ENCODE measurements around the gene DNAAF8.

DNAAF8 gene

GRCh38 chr16:4695473-4696171 is 38.7 kb upstream of the DNAAF8 start:
- DNase-seq (ENCODE audit: low read depth in 3 of 3): no peak

- DNase-seq (ENCODE audit: low read depth in 3 of 3): no peak
These were observed 38.0 kb upstream of the DNAAF8 start for GRCh38 chr16:4696172-4696904.

GRCh38 chr16:4696905-4697847 is 37.2 kb upstream of the DNAAF8 start:
- DNase-seq (ENCODE audit: low read depth in 3 of 3): no peak

DNA sequence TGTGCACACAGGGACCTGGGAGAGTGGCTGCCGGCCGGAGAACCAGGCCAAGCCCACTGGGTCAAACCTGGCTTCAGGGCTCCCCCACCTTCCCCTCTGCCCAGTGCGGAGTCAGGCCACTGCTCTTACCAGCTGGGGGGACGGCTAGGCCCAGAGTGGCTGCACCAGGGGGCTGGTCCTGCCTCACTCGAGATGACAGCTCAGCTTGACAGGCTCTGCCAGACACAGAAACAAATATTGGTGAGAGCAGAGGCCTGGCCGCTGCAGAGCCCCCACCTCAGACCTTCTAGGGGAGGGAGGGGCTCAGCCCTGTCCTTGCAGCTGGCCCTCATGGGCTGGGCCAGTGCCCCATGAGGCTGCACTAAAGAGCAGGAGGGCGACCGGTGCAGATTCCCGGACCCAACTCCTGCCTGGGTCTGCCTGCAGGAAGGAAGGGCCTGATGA is 36.5 kb upstream of the DNAAF8 start:
- no peak for DNase-seq (ENCODE audit: low read depth in 3 of 3)

DNA sequence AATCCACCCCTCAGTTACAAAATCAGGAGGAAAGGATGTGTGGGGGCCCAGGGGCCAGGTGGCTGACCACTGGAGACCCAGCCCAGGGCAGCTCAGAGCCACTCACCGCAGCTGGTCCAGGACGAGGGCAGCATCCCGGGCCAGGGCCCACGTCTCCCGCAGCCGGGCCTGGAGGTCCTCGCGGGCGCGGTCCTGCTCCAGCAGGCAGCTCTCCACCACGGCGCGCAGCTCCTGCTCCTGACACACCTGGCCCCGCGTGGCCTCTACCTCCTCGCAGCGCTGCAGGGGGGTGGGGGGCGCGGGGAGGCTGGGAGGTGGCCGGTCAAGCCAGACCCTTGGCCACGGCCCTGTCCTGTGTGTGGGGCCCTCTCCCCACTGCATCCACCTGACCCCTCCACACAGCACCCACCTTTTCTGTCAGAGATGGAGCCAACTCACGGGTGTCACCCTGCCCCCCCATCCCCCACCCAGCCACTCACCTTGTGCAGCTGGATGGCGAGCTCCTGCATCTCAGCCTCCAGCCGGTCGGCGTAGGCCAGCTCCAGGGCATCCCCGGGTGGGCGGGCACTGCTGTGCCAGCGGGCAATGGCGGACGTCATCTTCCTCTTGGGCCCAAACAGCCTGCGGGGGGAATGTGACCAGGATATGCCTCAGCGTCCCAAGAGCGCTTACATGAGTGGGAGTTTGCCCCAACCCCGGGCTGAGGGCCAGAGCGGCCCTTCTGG is 35.9 kb upstream of the DNAAF8 start:
- DNase-seq (ENCODE audit: low read depth in 3 of 3): no peak

GRCh38 chr16:4699046-4699556 is 35.2 kb upstream of the DNAAF8 start:
- DNase-seq (ENCODE audit: low read depth in 3 of 3): no peak

DNA sequence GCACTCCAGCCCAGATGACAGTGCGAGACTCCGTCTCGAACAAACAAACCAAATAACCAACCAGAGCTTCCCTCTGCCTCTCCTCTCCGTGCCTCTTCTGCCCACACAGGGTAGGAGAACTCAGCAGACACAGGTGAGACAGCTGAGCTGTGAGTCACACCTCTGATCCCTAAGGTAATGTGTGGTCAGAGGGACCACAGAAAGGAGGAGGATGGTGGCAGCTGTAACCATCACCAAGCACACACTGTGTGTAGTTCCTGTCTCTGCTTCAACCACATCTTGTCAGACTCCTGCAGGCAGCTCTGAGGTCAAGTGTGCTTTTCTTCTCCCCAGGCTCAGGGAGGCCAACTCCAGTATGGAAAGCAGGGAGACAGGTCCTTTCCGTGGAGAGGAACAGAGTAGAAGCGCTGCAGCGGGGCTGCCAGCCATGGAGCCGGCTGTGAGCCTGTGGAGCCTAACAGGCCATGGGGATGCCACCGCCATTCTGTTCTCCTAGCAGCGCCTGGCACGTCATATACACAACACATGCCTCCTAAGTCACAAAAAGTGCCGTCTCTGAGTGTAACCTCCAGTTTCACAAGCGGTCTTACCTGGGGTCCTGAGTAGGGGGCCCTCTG is 33.8 kb upstream of the DNAAF8 start:
- no peak for DNase-seq (ENCODE audit: low read depth in 3 of 3)

- DNase-seq (ENCODE audit: low read depth in 3 of 3): no peak
These were observed 33.2 kb upstream of the DNAAF8 start for GRCh38 chr16:4700997-4701743.

DNA sequence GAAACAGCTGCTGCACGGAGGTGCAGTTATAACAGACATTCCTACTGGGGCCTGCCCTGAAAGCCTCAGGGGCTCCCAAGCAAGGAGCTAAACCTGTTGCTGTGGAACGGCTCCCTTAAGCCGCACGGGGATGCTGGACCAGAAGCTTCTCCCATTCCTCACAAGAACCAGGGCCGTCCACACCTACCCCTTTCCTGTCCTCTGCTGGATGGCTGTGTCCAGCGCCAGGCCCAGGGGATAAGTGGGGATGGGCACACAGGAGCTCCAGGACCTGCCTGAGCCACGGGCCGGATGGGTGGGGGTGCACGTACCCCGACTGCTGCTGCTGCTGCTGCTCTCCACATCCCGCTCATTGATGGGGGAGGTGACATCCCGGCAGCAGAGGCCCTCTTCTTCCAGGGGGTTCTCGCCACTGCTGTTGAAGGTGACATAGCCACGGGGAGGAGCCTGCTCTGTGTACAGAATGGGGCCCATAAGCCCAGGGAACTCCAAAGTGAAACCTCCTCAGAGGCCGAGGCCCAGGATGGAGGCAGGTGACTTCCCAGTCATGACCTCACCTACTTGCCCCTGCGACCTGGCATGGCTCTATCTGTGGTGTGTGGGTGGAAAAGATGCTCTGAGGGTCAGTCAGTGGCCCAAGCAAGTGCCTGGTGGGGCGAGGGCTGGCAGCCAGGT is 32.4 kb upstream of the DNAAF8 start:
- DNase-seq (ENCODE audit: low read depth in 3 of 3): no peak

- no peak for DNase-seq (ENCODE audit: low read depth in 3 of 3)
These were observed 31.9 kb upstream of the DNAAF8 start for GRCh38 chr16:4702466-4702808.

DNA sequence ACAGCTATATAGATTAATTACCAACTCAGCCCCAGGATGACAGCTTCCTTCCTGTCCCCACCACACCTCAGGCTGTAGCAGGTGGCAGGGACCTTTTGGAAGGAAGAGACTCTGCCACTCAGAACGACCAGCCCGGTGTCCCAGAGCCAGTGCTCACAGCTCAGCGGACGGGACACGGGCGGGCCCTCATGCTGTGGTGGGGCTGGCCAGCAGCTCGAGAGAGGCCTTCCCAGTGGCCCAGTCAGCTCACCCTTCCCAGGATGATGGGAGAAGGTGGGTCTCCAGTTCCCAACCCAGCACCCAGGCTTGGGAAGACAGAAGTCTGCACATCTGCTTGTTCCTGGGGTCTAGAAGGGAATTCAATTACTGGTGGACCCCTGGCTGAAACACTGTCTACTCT is 30.4 kb upstream of the DNAAF8 start:
- DNase-seq (ENCODE audit: low read depth in 3 of 3): no peak

DNA sequence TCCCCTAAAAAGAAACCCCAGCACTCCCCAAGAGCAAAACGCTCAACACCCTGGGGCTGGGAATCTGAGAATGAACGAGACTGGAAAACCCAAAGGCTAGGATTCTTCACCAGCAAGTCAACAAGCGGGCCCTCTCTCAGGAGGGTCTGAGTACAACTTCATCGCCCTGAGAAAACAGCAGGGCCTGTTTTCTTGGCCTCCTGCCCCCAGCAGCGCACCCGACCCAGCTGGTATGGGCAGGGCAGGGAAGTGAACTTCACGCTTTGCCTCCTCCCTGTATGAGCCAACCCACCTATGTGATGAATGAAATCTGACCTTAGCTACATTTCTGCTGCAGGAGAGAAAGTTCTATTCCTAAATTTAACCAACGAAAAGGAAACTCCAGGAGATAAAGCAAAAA is 29.8 kb upstream of the DNAAF8 start:
- no peak for DNase-seq (ENCODE audit: low read depth in 3 of 3)

DNA sequence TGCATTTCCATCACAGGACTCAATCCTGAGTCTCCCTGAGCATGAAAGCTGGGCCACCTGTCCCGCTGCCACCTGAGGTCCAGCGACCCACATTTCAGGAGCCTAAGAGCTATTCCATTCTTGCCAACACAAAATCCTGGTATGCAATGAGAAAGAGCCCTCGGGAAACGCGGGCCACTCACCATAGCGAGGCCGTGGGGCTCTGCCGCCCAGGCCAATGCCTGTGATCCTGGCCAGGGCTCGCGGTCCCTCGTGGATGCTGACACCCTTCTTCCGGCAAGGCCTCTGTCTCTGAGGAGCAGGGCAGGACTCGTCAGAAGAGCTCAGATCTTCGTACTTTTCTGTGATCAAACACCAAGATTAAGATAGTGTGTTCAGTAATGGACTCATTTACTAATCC is 29.4 kb upstream of the DNAAF8 start:
- no peak for DNase-seq (ENCODE audit: low read depth in 3 of 3)

DNA sequence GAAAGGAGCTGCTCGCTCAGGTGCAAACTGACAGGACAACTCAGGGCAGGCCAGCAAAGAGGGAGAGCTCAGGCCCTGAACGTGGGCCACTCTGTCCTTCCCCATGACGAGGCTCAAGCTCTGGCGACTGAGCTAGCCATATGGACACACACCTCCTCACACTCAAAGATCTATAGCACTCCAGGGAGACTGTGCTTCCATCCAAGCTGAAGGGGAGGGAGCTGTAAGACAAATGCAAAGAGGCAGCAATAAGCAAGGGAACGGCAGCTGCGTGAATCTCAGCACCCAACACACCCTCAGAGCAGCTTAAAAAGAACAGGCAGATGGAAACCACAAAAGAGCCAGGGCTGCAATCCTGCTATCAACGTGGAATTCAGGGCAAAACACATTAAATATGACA is 27.5 kb upstream of the DNAAF8 start:
- no peak for DNase-seq (ENCODE audit: low read depth in 3 of 3)

DNA sequence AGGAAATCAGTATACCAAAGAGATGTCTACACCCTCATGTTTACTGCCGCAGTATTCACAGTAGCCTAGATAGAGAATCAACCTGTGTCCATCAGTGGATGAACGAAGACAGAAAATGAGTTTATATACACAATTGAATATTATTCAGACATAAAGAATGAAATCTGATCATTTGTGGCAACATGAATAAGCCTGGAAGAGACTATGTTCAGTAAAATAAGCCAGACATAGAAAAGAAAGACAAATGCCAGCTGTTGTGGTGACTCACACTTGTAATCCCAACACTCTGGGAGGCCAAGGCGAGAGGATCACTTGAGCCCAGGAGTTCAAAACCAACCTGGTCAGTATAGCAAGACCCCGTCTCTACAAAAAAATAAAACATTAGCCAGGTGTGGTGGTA is 24.9 kb upstream of the DNAAF8 start:
- DNase-seq (ENCODE audit: low read depth in 3 of 3): no peak

- DNase-seq (ENCODE audit: low read depth in 3 of 3): no peak
These were observed 20.5 kb upstream of the DNAAF8 start for GRCh38 chr16:4713663-4714501.

GRCh38 chr16:4714996-4715395 is 19.3 kb upstream of the DNAAF8 start:
- no peak for DNase-seq (ENCODE audit: low read depth in 3 of 3)

DNA sequence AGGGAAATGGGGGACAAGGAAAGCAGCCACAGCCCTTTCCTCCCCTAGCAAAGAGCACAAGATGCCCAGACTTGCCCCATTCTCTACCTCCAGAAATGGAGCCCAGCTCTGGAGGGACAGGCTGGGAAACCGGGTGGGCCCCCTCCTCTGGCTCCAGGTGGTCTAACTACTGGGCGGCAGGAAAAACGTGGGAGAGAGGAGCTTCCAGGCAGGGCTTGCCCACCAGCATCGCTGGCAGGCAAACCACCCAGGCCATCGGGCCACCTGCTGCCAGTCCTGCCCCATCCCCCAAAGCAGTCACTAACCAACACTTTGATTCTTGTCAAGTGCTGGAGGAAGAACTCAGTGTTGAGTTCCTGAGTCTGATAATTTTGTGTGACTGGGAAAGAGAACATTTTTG is 15.9 kb upstream of the DNAAF8 start:
- no peak for DNase-seq (ENCODE audit: low read depth in 3 of 3)
